ENCODE results near the gene NOTCH1.

DNA sequence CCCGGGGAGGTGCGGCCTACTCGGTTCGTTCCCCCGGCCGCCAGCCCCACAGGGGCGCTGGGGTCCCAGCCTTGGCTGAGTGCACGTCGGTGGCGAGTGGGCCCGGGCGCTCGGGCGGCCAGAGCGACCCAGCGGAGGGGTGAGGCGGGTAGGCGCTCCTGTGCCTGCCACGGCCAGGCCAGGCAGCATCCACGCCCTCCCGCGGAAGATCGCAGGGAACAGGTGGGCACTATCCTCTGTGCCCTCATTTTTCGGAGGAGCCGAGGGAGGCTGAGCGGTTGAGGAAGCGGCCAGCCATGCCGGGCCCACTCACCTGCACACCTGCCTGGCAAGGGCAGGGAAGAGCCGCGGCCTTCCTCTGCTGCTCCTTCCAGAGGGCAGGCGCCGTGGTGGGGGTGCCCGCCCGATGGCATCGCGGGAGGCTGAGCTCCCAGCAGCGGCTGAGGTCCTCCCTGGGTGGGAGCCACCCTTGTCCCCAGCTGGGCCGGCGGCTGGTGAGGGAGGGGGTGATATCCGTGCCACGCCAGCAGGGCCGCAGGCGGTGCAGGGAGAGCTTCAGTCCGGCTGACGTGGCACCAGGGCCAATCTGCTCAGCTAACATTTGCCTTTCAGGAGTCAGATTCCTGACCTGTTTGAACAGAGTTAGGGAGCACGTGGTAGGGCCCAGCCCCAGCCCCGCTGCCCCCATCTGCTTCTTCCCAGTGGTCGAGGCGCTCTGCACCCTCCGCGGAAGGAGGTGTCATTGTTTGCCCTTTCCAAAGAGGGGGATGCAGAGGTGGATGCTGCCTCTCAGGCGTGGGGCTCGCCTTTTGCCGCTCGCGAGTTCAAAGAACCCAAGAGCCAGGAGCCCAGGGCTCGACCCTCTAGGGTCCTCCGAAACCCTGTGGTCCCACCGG is 61.4 kb downstream of the NOTCH1 start:
- TF ChIP-seq RFX5 (IDR thresholded peaks at IDR 0.05; ENCODE audit: low read depth, low read length): no peak
- no peak for TF ChIP-seq CEBPB (IDR thresholded peaks at IDR 0.05; ENCODE audit: low read depth, low read length)
- TF ChIP-seq, protein P1, sequence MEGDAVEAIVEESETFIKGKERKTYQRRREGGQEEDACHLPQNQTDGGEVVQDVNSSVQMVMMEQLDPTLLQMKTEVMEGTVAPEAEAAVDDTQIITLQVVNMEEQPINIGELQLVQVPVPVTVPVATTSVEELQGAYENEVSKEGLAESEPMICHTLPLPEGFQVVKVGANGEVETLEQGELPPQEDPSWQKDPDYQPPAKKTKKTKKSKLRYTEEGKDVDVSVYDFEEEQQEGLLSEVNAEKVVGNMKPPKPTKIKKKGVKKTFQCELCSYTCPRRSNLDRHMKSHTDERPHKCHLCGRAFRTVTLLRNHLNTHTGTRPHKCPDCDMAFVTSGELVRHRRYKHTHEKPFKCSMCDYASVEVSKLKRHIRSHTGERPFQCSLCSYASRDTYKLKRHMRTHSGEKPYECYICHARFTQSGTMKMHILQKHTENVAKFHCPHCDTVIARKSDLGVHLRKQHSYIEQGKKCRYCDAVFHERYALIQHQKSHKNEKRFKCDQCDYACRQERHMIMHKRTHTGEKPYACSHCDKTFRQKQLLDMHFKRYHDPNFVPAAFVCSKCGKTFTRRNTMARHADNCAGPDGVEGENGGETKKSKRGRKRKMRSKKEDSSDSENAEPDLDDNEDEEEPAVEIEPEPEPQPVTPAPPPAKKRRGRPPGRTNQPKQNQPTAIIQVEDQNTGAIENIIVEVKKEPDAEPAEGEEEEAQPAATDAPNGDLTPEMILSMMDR (conservative IDR thresholded peaks at IDR 0.05; ENCODE audit: low read depth, low read length): no peak
- no peak for TF ChIP-seq CHD1 (IDR thresholded peaks at IDR 0.05; ENCODE audit: low read depth, low read length)
- no peak for TF ChIP-seq FOS (IDR thresholded peaks at IDR 0.05; ENCODE audit: low read depth, low read length)

Measured in IMR-90 (cell line).